Uterus (tissue), 4 donors: ENCODE measurements around the gene CNTFR. TPM values are rescaled to one million over a fixed set of nuclear protein-coding genes. Genes with fewer than 3 reads are reported as not detected.

ENCODE experiments used
- DNase-seq, 2 donors: peaks; one replicate each; pipeline ENCODE4 v3.0.0-alpha.2; 2019 to 2020
- H3K27ac ChIP-seq, 2 donors: fragments of 200-600 bp; sonication (generic); 1 replicate in 1 of 2; 2 replicates in 1 of 2; pipeline ENCODE4 v1.5.1; 2016 to 2018
- H3K27me3 ChIP-seq, 2 donors: fragments of 200-600 bp; sonication (generic); one replicate each; pipeline ENCODE4 v1.5.1; 2018 to 2019; ENCODE audit warnings: control low read depth in 1 of 2
- H3K36me3 ChIP-seq, 2 donors: fragments of 200-600 bp; sonication (generic); one replicate each; pipeline ENCODE4 v1.5.1; 2019; ENCODE audit warnings: control low read depth in 1 of 2
- H3K4me1 ChIP-seq, 2 donors: fragments of 200-600 bp; sonication (generic); one replicate each; pipeline ENCODE4 v1.5.1; 2018 to 2019; ENCODE audit warnings: control low read depth in 1 of 2
- H3K4me3 ChIP-seq, 2 donors: fragments of 200-600 bp; sonication (generic); 1 replicate in 1 of 2; 2 replicates in 1 of 2; pipeline ENCODE4 v1.5.1; 2018 to 2019; ENCODE audit warnings: mild to moderate bottlenecking in 1 of 2
- H3K9me3 ChIP-seq, 2 donors: fragments of 200-600 bp; sonication (generic); one replicate each; pipeline ENCODE4 v1.5.1; 2019; ENCODE audit warnings: control low read depth in 1 of 2
- CTCF ChIP-seq, 4 experiments: fragments of 200-600 bp in 2 of 4; fragments of 450-650 bp in 2 of 4; sonication (generic) in 2 of 4; IDR thresholded peaks; one replicate each; pipeline ENCODE4 v1.5.1; 2016 to 2019; ENCODE audit warnings: antibody characterized with exemption in 4 of 4, mild to moderate bottlenecking in 2 of 4, moderate library complexity in 1 of 4
- POLR2A ChIP-seq, 2 donors: fragments of 450-650 bp; IDR thresholded peaks; one replicate each; pipeline ENCODE4 v1.6.1; 2016; ENCODE audit warnings: antibody characterized with exemption in 2 of 2, mild to moderate bottlenecking in 1 of 2, moderate library complexity in 1 of 2
- intact Hi-C: fragments of 100-400 bp; cut with DNase I; formaldehyde crosslinking; loops from one replicate; pipeline ENCODE4 v1.15.1; 2023; ENCODE audit warnings: low total_unique reads
- total RNA-seq, 4 donors: library from RNA; depleted of rRNA in 3 of 4; stranded (reverse); fragments of >200 nt in 3 of 4; gene quantifications; one replicate each; pipeline versions ENCODE4 v1.1.0 to v1.2.4, GENCODE V29; 2014 to 2023
- donor health status: DM: yes; HTN: yes; CAD: no.

The CNTFR gene
- total RNA-seq, 4 donors from 2014 or later, result 0.59 to 14.7 (median 6.6) TPM; not detected in 1

GRCh38 chr9:34615132-34615531 lies 25.6 kb upstream of the CNTFR start:
- Histone ChIP-seq H3K36me3 (no peaks in the 10 kb centered on the region), H3K27ac (no peak overlapping the region), H3K4me3 (no peak overlapping the region), H3K9me3 (no peaks in the 10 kb centered on the region), H3K4me1 (peaks cover 0 to 4% of the 10 kb centered on the region in 2 donors), H3K27me3 (no peaks in the 10 kb centered on the region)
- DNase-seq, result no peak
- TF ChIP-seq POLR2A (IDR thresholded peaks at IDR 0.05) (no peak), CTCF (IDR thresholded peaks at IDR 0.05) (no peak)
- intact Hi-C loops, result no loop called here

GRCh38 chr9:34612788-34613390 lies 23.4 kb upstream of the CNTFR start:
- intact Hi-C loops, result no loop called here
- H3K27ac ChIP-seq, result peak overlapping the region; percentile 85 to 93
- peak; percentile 79 to 83 for DNase-seq

GRCh38 chr9:34611811-34612787 lies 22.6 kb upstream of the CNTFR start, which contains the start of gene RPP25L:
Gene RPP25L, minus strand, starts transcription at chr9:34612097. Its CDS starts 801 bp downstream, at chr9:34611296.
- intact Hi-C loops, result no loop called here
- DNase-seq, result peak; percentile 83 to 89
- peak in 2 of 4 experiments; percentile 3 to 5 for TF ChIP-seq CTCF (IDR thresholded peaks at IDR 0.05)
- peak; percentile 83 to 87 for TF ChIP-seq POLR2A (IDR thresholded peaks at IDR 0.05)

More at GRCh38 chr9:34612788-34613390, 23.4 kb upstream of the CNTFR start:
- H3K4me3 ChIP-seq, result peak overlapping the region; percentile 63 to 72
- H3K9me3 ChIP-seq, result no peaks in the 10 kb centered on the region
- H3K36me3 ChIP-seq, result no peaks in the 10 kb centered on the region
- H3K27me3 ChIP-seq, result no peaks in the 10 kb centered on the region
- TF ChIP-seq POLR2A (IDR thresholded peaks at IDR 0.05) (no peak), CTCF (IDR thresholded peaks at IDR 0.05) (peak; percentile 74 to 86 (median 78))
- no peaks in the 10 kb centered on the region for H3K4me1 ChIP-seq

GRCh38 chr9:34611251-34611810 lies 21.8 kb upstream of the CNTFR start:
- Histone ChIP-seq H3K4me3 (peak overlapping the region; percentile 63 to 72), H3K27ac (peak overlapping the region; percentile 85 to 93), H3K36me3 (no peaks in the 10 kb centered on the region), H3K9me3 (no peaks in the 10 kb centered on the region), H3K27me3 (no peaks in the 10 kb centered on the region), H3K4me1 (no peaks in the 10 kb centered on the region)
- TF ChIP-seq CTCF (IDR thresholded peaks at IDR 0.05) (no peak), POLR2A (IDR thresholded peaks at IDR 0.05) (no peak)
- intact Hi-C loops, result no loop called here
- DNase-seq, result peak; percentile 47 to 61

More at GRCh38 chr9:34611811-34612787, 22.6 kb upstream of the CNTFR start, which contains the start of gene RPP25L:
- Histone ChIP-seq H3K36me3 (no peaks in the 10 kb centered on the region), H3K4me3 (peak within 1 kb of the TSS; percentile 63 to 72), H3K27ac (peak within 1 kb of the TSS; percentile 85 to 93), H3K27me3 (no peaks in the 10 kb centered on the region), H3K9me3 (no peaks in the 10 kb centered on the region), H3K4me1 (no peaks in the 10 kb centered on the region)
